MM.1S (cell line): ENCODE measurements around the gene CHN2.
"Not testable (repeated sequence)": the region's sequence is repeated elsewhere in the genome, so short reads cannot be mapped to it uniquely, and the experiment has no call there.

Experiments used
- DNase-seq: peaks from one replicate; pipeline ENCODE4 v3.0.0-alpha.2; 2015
- H2AFZ ChIP-seq: fragments of 300-600 bp; sonication (generic); 2 replicates; pipeline ENCODE4 v1.6.0; 2016; ENCODE audit warnings: antibody characterized with exemption, low read length
- H3F3A ChIP-seq: fragments of 300-600 bp; sonication (generic); 2 replicates; pipeline ENCODE4 v1.6.1; 2016; ENCODE audit warnings: mild to moderate bottlenecking, antibody characterized with exemption, low read length, moderate library complexity, mixed read lengths; ENCODE audit not compliant: insufficient read depth
- H3K27ac ChIP-seq: fragments of 300-600 bp; sonication (generic); 2 replicates; pipeline ENCODE4 v1.5.1; 2016; ENCODE audit warnings: mild to moderate bottlenecking, low read length
- H3K27me3 ChIP-seq: fragments of 300-600 bp; sonication (generic); replicated peaks from 2 replicates; pipeline ENCODE4 v1.6.0; 2016; ENCODE audit warnings: low read length; ENCODE audit not compliant: insufficient read depth
- H3K36me3 ChIP-seq: fragments of 300-600 bp; sonication (generic); replicated peaks from 2 replicates; pipeline ENCODE4 v1.6.1; 2016; ENCODE audit warnings: mild to moderate bottlenecking, low read length, mixed read lengths; ENCODE audit not compliant: insufficient read depth
- H3K4me1 ChIP-seq: fragments of 300-600 bp; sonication (generic); 2 replicates; pipeline ENCODE4 v1.6.1; 2016; ENCODE audit warnings: low read length, mixed read lengths
- H3K4me2 ChIP-seq: fragments of 300-600 bp; sonication (generic); 2 replicates; pipeline ENCODE4 v1.6.0; 2016; ENCODE audit warnings: low read depth, low read length
- H3K4me3 ChIP-seq: fragments of 300-600 bp; sonication (generic); 2 replicates; pipeline ENCODE4 v1.5.1; 2016; ENCODE audit warnings: low read length, mixed read lengths
- H3K79me2 ChIP-seq: fragments of 300-600 bp; sonication (generic); 2 replicates; pipeline ENCODE4 v1.6.1; 2016; ENCODE audit warnings: mixed run types, low read length, mixed read lengths
- H3K9ac ChIP-seq: fragments of 300-600 bp; sonication (generic); 2 replicates; pipeline ENCODE4 v1.6.1; 2016; ENCODE audit warnings: low read length, mixed read lengths
- H3K9me2 ChIP-seq: fragments of 300-600 bp; sonication (generic); replicated peaks from 2 replicates; pipeline ENCODE4 v1.6.1; 2016; ENCODE audit warnings: mild to moderate bottlenecking, low read length, mixed read lengths; ENCODE audit not compliant: insufficient read depth
- H3K9me3 ChIP-seq: fragments of 300-600 bp; sonication (generic); replicated peaks from 2 replicates; pipeline ENCODE4 v1.6.1; 2016; ENCODE audit warnings: mild to moderate bottlenecking, low read length, mixed read lengths; ENCODE audit not compliant: insufficient read depth
- H4K20me1 ChIP-seq: fragments of 300-600 bp; sonication (generic); 2 replicates; pipeline ENCODE4 v1.6.1; 2016; ENCODE audit warnings: mild to moderate bottlenecking, low read length, moderate library complexity, mixed read lengths; ENCODE audit not compliant: insufficient read depth
- CTCF ChIP-seq: fragments of 300-600 bp; sonication (generic); IDR thresholded peaks from 2 replicates; pipeline ENCODE4 v1.5.1; 2016; ENCODE audit warnings: antibody characterized with exemption, low read length, mixed read lengths
- EZH2 ChIP-seq: fragments of 300-600 bp; sonication (generic); optimal IDR thresholded peaks from 2 replicates; pipeline ENCODE3; 2017; ENCODE audit warnings: low read depth, mild to moderate bottlenecking, antibody characterized with exemption, low read length, mixed read lengths
- EZH2phosphoT487 ChIP-seq: fragments of 300-600 bp; sonication (generic); IDR thresholded peaks from 2 replicates; pipeline ENCODE4 v1.6.1; 2018; ENCODE audit warnings: antibody characterized with exemption, low read length

CHN2 gene

GRCh38 chr7:29256693-29257002 is 62.1 kb downstream of the CHN2 start:
- Histone ChIP-seq H3F3A (no peaks in the 10 kb centered on the region), H3K27ac (no peak overlapping the region), H2AFZ (no peak overlapping the region), H4K20me1 (no peaks in the 10 kb centered on the region), H3K27me3 (no peaks in the 10 kb centered on the region), H3K79me2 (no peaks in the 10 kb centered on the region), H3K4me3 (no peak overlapping the region), H3K9ac (no peak overlapping the region), H3K9me3 (no peaks in the 10 kb centered on the region), H3K36me3 (no peaks in the 10 kb centered on the region), H3K4me1 (peaks cover 3% of the 10 kb centered on the region; the same call in 1 of the 2 replicates), H3K4me2 (no peak overlapping the region), H3K9me2 (no peaks in the 10 kb centered on the region)
- no peak for DNase-seq
- TF ChIP-seq EZH2phosphoT487, result no peak

GRCh38 chr7:29258951-29259350 is 64.4 kb downstream of the CHN2 start:
- Histone ChIP-seq H2AFZ (no peak overlapping the region), H3K4me1 (peaks cover 3% of the 10 kb centered on the region; the same call in 1 of the 2 replicates), H3K27ac (no peak overlapping the region), H3K27me3 (no peaks in the 10 kb centered on the region), H3K4me2 (no peak overlapping the region), H3K4me3 (no peak overlapping the region), H3K9me2 (no peaks in the 10 kb centered on the region), H3K36me3 (no peaks in the 10 kb centered on the region), H3F3A (no peaks in the 10 kb centered on the region), H3K9ac (no peak overlapping the region), H4K20me1 (no peaks in the 10 kb centered on the region), H3K9me3 (no peaks in the 10 kb centered on the region), H3K79me2 (no peaks in the 10 kb centered on the region)
- DNase-seq, result no peak
- TF ChIP-seq EZH2phosphoT487 (no peak), EZH2 (no peak), CTCF (no peak)

- Histone ChIP-seq H3K36me3 (no peaks in the 10 kb centered on the region), H3K27me3 (no peaks in the 10 kb centered on the region), H3K9me3 (no peaks in the 10 kb centered on the region), H3K4me1 (no peaks in the 10 kb centered on the region), H3K79me2 (no peaks in the 10 kb centered on the region), H3K9ac (no peak overlapping the region), H2AFZ (no peak overlapping the region), H3K4me2 (no peak overlapping the region), H3K27ac (no peak overlapping the region), H3K4me3 (no peak overlapping the region), H3K9me2 (no peaks in the 10 kb centered on the region), H4K20me1 (no peaks in the 10 kb centered on the region), H3F3A (no peaks in the 10 kb centered on the region)
- no peak for TF ChIP-seq EZH2
- no peak for TF ChIP-seq CTCF
- no peak for TF ChIP-seq EZH2phosphoT487
- no peak for DNase-seq
Observed at GRCh38 chr7:29262191-29262917, 67.8 kb downstream of the CHN2 start.

- H3K36me3 ChIP-seq, H3K9me2 ChIP-seq, H3K27me3 ChIP-seq, H3K4me2 ChIP-seq, H3K79me2 ChIP-seq, H3K9me3 ChIP-seq, DNase-seq, H3K27ac ChIP-seq, H3K4me1 ChIP-seq, H2AFZ ChIP-seq, H3F3A ChIP-seq, H3K4me3 ChIP-seq, H3K9ac ChIP-seq, H4K20me1 ChIP-seq: not testable (repeated sequence)
Observed at GRCh38 chr7:29263601-29264207, 69.1 kb downstream of the CHN2 start.
